H9 (cell line): ENCODE results near the gene CFAP410. TPM values are rescaled to one million over a fixed set of nuclear protein-coding genes. Genes with fewer than 3 reads are reported as not detected.

Source experiments
- DNase-seq: peaks from one replicate; pipeline ENCODE4 v3.0.0-alpha.2; 2017
- H2AFZ ChIP-seq: one replicate; pipeline ENCODE4 v1.6.1; 2013; ENCODE audit warnings: mild to moderate bottlenecking, low read length, control low read depth, moderate library complexity
- H2AK5ac ChIP-seq: 2 replicates; pipeline ENCODE4 v1.6.1; 2013; ENCODE audit warnings: low read length, control low read depth, mixed read lengths; ENCODE audit not compliant: insufficient read length
- H2BK120ac ChIP-seq: one replicate; pipeline ENCODE4 v1.6.1; 2013; ENCODE audit warnings: low read depth, mild to moderate bottlenecking, low read length, control low read depth, inconsistent platforms; ENCODE audit not compliant: poor library complexity, severe bottlenecking
- H2BK12ac ChIP-seq: 2 replicates; pipeline ENCODE4 v1.6.1; 2013; ENCODE audit warnings: low read length, control low read depth, mixed read lengths, low read depth; ENCODE audit not compliant: insufficient read length
- H2BK15ac ChIP-seq: 2 replicates; pipeline ENCODE4 v1.6.1; 2013; ENCODE audit warnings: low read depth, low read length, control low read depth
- H2BK20ac ChIP-seq: one replicate; pipeline ENCODE4 v1.6.1; 2013; ENCODE audit warnings: low read depth, mild to moderate bottlenecking, low read length, control low read depth, inconsistent platforms; ENCODE audit not compliant: poor library complexity, severe bottlenecking
- H2BK5ac ChIP-seq: 2 replicates; pipeline ENCODE4 v1.6.1; 2013; ENCODE audit warnings: low read length, control low read depth, mixed read lengths; ENCODE audit not compliant: insufficient read length
- H3K14ac ChIP-seq: 2 replicates; pipeline ENCODE4 v1.6.1; 2013; ENCODE audit warnings: low read length, control low read depth; ENCODE audit not compliant: insufficient read depth
- H3K18ac ChIP-seq: 2 replicates; pipeline ENCODE4 v1.6.1; 2013; ENCODE audit warnings: low read depth, mild to moderate bottlenecking, mixed read lengths, low read length, control low read depth; ENCODE audit not compliant: insufficient read length
- H3K23ac ChIP-seq: 2 replicates; pipeline ENCODE4 v1.6.1; 2013; ENCODE audit warnings: low read length, control low read depth, mixed read lengths, low read depth; ENCODE audit not compliant: insufficient read length
- H3K23me2 ChIP-seq: 2 replicates; pipeline ENCODE4 v1.6.1; 2013; ENCODE audit warnings: low read depth, mild to moderate bottlenecking, mixed read lengths, low read length, control low read depth; ENCODE audit not compliant: insufficient read length, poor library complexity, severe bottlenecking
- H3K27ac ChIP-seq: 2 replicates; pipeline ENCODE4 v1.5.1; 2013; ENCODE audit warnings: low read length, control low read depth, mixed read lengths, low read depth; ENCODE audit not compliant: insufficient read length
- H3K27me3 ChIP-seq: 2 replicates; pipeline ENCODE4 v1.6.1; 2013; ENCODE audit warnings: low read length, control low read depth, inconsistent platforms; ENCODE audit not compliant: insufficient read depth
- H3K4ac ChIP-seq: 2 replicates; pipeline ENCODE4 v1.6.1; 2013; ENCODE audit warnings: low read depth, mild to moderate bottlenecking, control low read depth, inconsistent platforms, low read length, moderate library complexity
- H3K4me1 ChIP-seq: 2 replicates; pipeline ENCODE4 v1.6.1; 2013; ENCODE audit warnings: low read length, control low read depth, inconsistent platforms; ENCODE audit not compliant: insufficient read depth
- H3K4me2 ChIP-seq: 2 replicates; pipeline ENCODE4 v1.6.1; 2013; ENCODE audit warnings: low read length, control low read depth, mixed read lengths; ENCODE audit not compliant: insufficient read length, insufficient read depth
- H3K56ac ChIP-seq: 2 replicates; pipeline ENCODE4 v1.6.1; 2013; ENCODE audit warnings: low read depth, mild to moderate bottlenecking, mixed read lengths, low read length, control low read depth; ENCODE audit not compliant: insufficient read length
- H3K79me1 ChIP-seq: 2 replicates; pipeline ENCODE4 v1.6.1; 2013; ENCODE audit warnings: low read depth, mild to moderate bottlenecking, moderate library complexity, low read length, control low read depth, inconsistent platforms; ENCODE audit not compliant: insufficient read depth, poor library complexity, severe bottlenecking
- H3K79me2 ChIP-seq: 2 replicates; pipeline ENCODE4 v1.6.1; 2013; ENCODE audit warnings: low read length, control low read depth, inconsistent platforms; ENCODE audit not compliant: insufficient read depth
- H3K9ac ChIP-seq: 2 replicates; pipeline ENCODE4 v1.6.1; 2013; ENCODE audit warnings: low read length, control low read depth, mixed read lengths; ENCODE audit not compliant: insufficient read length; ENCODE audit errors: extremely low read depth
- H3K9me3 ChIP-seq: one replicate; pipeline ENCODE4 v1.6.1; 2013; ENCODE audit warnings: low read depth, low read length, inconsistent platforms; ENCODE audit not compliant: control insufficient read depth
- H3T11ph ChIP-seq: one replicate; pipeline ENCODE4 v1.6.1; 2013; ENCODE audit warnings: mild to moderate bottlenecking, low read length, control low read depth, inconsistent platforms
- H4K20me1 ChIP-seq: one replicate; pipeline ENCODE4 v1.6.1; 2013; ENCODE audit not compliant: control insufficient read depth, insufficient read length, insufficient read depth
- H4K5ac ChIP-seq: 2 replicates; pipeline ENCODE4 v1.6.1; 2013; ENCODE audit warnings: low read depth, mild to moderate bottlenecking, mixed read lengths, low read length, control low read depth; ENCODE audit not compliant: insufficient read length
- H4K8ac ChIP-seq: replicated peaks from 2 replicates; pipeline ENCODE4 v1.6.1; 2013; ENCODE audit warnings: low read length, control low read depth, mixed read lengths, low read depth; ENCODE audit not compliant: insufficient read length
- H4K91ac ChIP-seq: 2 replicates; pipeline ENCODE4 v1.6.1; 2013; ENCODE audit warnings: low read depth, mild to moderate bottlenecking, moderate library complexity, mixed read lengths, low read length, control low read depth; ENCODE audit not compliant: insufficient read length
- H3K27ac Mint-ChIP-seq, 3 experiments: 2 replicates in 2 of 3; 3 replicates in 1 of 3; pipeline ENCODE4 v1.8.0; 2020 to 2021; ENCODE audit warnings: mixed read lengths in 3 of 3, mild to moderate bottlenecking in 1 of 3, moderate library complexity in 1 of 3
- H3K27me3 Mint-ChIP-seq: 2 replicates; pipeline ENCODE4 v1.8.0; 2021; ENCODE audit warnings: low read depth, mild to moderate bottlenecking, moderate library complexity, mixed read lengths
- H3K36me3 Mint-ChIP-seq, 3 experiments: 2 replicates in 2 of 3; 3 replicates in 1 of 3; pipeline ENCODE4 v1.8.0; 2020 to 2021; ENCODE audit warnings: low read depth in 3 of 3, mixed read lengths in 3 of 3; ENCODE audit not compliant: insufficient read depth in 1 of 3
- H3K4me1 Mint-ChIP-seq, 2 experiments: 2 replicates each; pipeline ENCODE4 v1.8.0; 2020; ENCODE audit warnings: mixed read lengths in 2 of 2
- H3K4me3 Mint-ChIP-seq, 2 experiments: 2 replicates in 1 of 2; 3 replicates in 1 of 2; pipeline ENCODE4 v1.8.0; 2020 to 2021; ENCODE audit warnings: mild to moderate bottlenecking in 2 of 2, mixed read lengths in 2 of 2, moderate library complexity in 1 of 2
- H3K9me3 Mint-ChIP-seq, 2 experiments: 2 replicates in 1 of 2; 3 replicates in 1 of 2; pipeline ENCODE4 v1.8.0; 2020; ENCODE audit warnings: mild to moderate bottlenecking in 2 of 2, mixed read lengths in 2 of 2, moderate library complexity in 1 of 2
- WGBS: extraction: QIAGEN DNeasy Blood & Tissue Kit; methylation state at CpG from one replicate; pipeline ENCODE4 v1.1.7; 2013; ENCODE audit warnings: missing lambda C conversion rate, low lambda C conversion rate, mixed read lengths; ENCODE audit not compliant: insufficient read length; ENCODE audit errors: extremely low coverage; 5-methylcytosine and 5-hydroxymethylcytosine counted together
- total RNA-seq: library from RNA; stranded (reverse); gene quantifications from 2 replicates; pipeline ENCODE4 v1.2.1, GENCODE V29; 2021
- TF ChIP-seq, protein P1 (sequence below): fragments of 200-600 bp; sonication (generic); conservative IDR thresholded peaks from 3 replicates; pipeline ENCODE4 v1.8.0; 2021; ENCODE audit warnings: antibody characterized with exemption, mild to moderate bottlenecking

Gene CFAP410
- total RNA-seq, 1 experiment from 2014 or later, result 17.0 TPM

DNA sequence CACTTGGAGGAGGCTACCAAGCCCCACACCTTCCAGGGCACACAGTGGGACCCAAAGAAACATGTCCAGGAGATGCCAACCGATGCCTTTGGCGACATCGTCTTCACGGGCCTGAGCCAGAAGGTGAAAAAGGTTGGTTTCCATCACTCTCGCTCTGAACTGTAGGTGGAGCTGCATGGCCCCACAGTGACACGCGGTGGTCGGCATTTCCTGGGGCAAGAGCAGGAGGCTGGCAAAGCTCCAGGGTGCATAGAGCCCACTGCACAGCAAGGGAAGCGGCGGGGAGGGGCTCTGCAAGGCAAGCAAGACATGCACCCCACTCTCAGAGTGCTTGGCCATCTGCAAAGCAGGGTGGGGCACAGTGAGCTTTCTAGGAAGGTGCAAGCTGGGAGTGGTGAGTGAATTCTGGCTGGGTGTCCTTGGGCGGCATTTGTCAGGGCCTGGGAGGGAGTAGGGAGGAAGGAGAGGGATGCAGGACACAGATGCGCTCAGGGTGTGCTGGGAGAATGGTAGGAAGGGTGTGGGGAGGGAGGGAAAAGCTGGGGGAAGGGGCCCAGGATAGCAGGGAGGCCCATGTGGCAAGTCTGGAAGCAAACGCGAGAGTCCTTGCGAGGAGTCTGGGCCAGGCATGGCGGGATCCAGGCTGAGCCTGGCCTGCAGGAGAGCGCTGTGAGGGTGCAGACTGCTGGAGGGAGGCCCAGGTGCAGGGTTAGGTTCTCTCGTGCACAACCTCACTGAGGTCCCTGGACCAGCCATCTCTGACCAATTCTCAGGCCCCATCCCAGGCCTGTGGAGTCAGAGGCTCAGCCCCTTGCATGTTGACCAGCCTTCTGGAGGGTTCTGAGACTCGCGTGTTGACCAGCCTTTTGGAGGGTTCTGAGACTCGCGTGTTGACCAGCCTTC is 25.2 kb upstream of the CFAP410 start:
- no peak overlapping the region for H3T11ph ChIP-seq
- H2AFZ ChIP-seq, result no peak overlapping the region
- no peak overlapping the region for H3K18ac ChIP-seq
- H4K20me1 ChIP-seq, result no peaks in the 10 kb centered on the region
- no peak overlapping the region for H3K4ac ChIP-seq
- H2BK15ac ChIP-seq, result no peak overlapping the region
- H3K4me2 ChIP-seq, result no peak overlapping the region
- H4K91ac ChIP-seq, result no peak overlapping the region
- H3K79me2 ChIP-seq, result no peaks in the 10 kb centered on the region
- no peak overlapping the region for H2BK20ac ChIP-seq
- H3K4me1 ChIP-seq, result no peaks in the 10 kb centered on the region
- TF ChIP-seq, protein P1, sequence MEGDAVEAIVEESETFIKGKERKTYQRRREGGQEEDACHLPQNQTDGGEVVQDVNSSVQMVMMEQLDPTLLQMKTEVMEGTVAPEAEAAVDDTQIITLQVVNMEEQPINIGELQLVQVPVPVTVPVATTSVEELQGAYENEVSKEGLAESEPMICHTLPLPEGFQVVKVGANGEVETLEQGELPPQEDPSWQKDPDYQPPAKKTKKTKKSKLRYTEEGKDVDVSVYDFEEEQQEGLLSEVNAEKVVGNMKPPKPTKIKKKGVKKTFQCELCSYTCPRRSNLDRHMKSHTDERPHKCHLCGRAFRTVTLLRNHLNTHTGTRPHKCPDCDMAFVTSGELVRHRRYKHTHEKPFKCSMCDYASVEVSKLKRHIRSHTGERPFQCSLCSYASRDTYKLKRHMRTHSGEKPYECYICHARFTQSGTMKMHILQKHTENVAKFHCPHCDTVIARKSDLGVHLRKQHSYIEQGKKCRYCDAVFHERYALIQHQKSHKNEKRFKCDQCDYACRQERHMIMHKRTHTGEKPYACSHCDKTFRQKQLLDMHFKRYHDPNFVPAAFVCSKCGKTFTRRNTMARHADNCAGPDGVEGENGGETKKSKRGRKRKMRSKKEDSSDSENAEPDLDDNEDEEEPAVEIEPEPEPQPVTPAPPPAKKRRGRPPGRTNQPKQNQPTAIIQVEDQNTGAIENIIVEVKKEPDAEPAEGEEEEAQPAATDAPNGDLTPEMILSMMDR, result peak; percentile 49
- no peaks in the 10 kb centered on the region for H3K9me3 ChIP-seq
- H3K4me1 Mint-ChIP-seq, result peaks cover 0 to 7% of the 10 kb centered on the region in 2 experiments; a peak in 2 of 4 replicates
- no peak overlapping the region for H4K5ac ChIP-seq
- H3K4me3 Mint-ChIP-seq, result no peak overlapping the region
- H3K9ac ChIP-seq, result no peak overlapping the region
- no peaks in the 10 kb centered on the region; a peak in 1 of 7 replicates for H3K36me3 Mint-ChIP-seq
- no peak overlapping the region for H3K27ac ChIP-seq
- H2BK5ac ChIP-seq, result no peak overlapping the region
- H4K8ac ChIP-seq, result no peak overlapping the region
- peaks cover 0 to 1% of the 10 kb centered on the region in 2 experiments; a peak in 2 of 5 replicates for H3K9me3 Mint-ChIP-seq
- H3K23ac ChIP-seq, result no peak overlapping the region
- H2BK12ac ChIP-seq, result no peak overlapping the region
- no CpG with 5 or more reads among the region's 22 CpGs for WGBS
- no peaks in the 10 kb centered on the region for H3K79me1 ChIP-seq
- DNase-seq, result peak; percentile 52
- no peak overlapping the region for H3K27ac Mint-ChIP-seq
- peaks cover 3% of the 10 kb centered on the region for H3K23me2 ChIP-seq
- peaks cover 21% of the 10 kb centered on the region for H3K27me3 Mint-ChIP-seq
- no peak overlapping the region for H3K56ac ChIP-seq
- no peaks in the 10 kb centered on the region; the same call in 1 of the 2 replicates for H3K27me3 ChIP-seq
- no peak overlapping the region for H2AK5ac ChIP-seq
- H2BK120ac ChIP-seq, result no peak overlapping the region
- H3K14ac ChIP-seq, result no peak overlapping the region
